SIG-M5 treated with dmso at 0.1 percent for 504 hours (cell line): ENCODE measurements around the gene LYSMD1.

Experiments used
- DNase-seq: peaks from one replicate; lab custom pipeline; 2025; ENCODE audit not compliant: unreplicated experiment; lab: John Stamatoyannopoulos, UW

Gene LYSMD1

DNA sequence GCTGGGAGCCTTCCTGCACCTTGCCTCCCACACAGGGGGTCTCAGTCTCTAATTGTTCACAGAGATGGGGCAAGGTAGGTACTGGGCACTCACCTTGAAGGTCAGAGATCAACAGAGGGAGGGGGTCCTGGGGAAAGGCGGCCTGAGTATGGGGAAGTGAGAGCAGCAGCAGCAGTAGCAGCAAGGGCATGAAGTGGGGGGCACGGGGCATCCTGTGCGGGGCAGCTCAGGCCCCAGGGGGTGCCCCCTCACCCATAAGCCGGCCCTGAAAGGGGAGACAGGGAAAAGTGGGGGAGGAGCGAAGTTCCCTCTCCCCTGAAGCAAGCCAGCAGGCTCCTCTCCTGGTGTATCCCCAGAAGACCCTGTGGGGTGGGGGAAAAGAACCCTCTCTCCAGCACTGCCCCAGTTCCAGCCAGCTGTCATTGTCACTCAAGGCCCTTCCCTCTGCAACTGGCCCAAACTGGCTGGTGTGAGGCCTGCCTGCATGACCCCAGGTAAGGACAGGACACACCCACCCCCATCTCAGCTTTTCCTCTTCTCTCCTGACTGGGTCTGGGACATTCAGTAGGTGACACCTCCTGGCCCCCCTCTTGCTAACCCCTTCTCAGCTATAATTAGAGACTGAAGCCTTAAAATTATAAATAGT is 23.2 kb downstream of the LYSMD1 start:
- DNase-seq = no peak

DNA sequence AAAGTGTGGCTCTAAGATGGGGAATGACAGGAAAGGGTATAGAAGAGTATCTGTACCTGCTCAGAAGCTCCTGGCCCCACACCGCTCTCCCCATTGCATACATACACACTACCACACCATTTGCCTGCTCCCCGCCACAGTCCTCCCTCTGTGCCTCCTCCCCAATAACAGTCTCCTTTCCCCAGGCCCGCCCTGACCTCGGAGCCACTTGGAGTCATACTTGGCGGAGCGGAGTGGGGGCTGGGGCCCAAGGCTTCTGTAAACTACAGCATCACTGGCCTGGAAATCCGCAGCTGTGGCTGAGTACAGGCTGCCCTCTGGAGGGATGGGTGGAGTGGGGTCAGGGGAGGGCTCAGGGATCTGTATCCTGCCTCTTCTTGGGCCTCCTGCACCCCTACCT is 27.9 kb downstream of the LYSMD1 start:
- DNase-seq = no peak

DNA sequence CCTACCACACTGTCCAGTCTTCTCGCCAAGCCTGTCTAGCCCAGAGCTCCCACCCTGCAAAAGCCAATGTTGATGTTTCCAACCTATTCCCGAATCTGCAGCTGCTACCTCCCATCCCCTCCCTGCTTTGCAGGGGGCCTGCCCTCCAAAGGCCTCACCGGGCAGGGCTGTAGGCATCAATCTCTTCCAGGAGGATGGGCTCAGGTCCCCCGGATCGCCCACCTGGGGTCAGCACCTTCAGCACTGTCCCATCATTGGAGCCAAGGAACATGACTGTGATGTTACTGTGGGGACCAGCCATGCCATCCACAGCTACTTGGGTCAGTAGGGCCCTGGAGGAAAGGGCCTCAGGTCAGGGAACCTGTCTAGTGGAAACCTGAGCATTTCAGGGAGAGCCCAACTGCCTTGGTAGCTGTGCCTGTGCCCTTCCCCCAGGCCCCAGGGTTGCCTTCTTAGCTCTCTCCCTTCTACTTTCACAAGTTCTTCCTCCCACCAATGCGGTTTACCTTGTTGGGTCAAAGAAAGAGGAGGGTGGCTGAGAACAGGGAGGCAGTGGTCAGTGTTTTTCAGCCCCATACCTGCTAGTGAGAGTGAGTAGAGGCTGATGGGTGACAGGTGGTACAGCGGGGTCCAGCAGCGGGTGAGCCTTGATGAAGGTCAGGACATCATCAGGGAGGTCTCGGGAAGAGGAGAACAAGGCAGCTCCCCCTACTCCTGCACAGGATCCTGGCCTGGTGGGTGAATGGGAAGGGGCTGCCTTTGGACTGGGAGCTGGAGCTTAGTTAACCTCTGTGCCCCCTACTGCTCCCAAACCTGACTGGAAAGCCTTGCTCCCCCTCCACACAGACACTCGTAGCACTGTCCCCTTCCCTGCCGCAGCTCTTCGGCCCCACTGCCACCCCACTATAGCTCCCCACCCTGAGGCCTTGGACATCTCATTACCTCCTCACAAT is 30.0 kb downstream of the LYSMD1 start:
- DNase-seq = no peak

DNA sequence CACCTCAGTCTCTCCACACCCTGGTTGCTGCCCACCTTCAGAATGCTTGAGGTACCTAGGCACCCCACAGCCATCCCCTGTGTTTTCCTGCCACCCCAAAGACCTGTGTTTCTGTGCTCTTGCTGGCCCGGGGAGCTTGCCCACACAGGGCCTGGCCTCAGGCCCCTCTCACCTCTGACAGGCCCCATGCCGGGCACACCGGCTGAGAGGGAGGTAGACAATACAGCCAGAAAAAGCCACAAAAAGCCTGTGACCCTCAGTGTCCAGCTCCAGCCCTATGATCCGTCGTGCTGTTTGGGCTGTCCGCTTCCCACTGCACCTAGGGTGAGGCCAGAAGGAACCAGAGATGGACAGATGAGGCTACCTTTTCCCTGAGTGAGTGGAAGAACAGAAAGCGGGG is 30.7 kb downstream of the LYSMD1 start:
- DNase-seq = no peak

DNA sequence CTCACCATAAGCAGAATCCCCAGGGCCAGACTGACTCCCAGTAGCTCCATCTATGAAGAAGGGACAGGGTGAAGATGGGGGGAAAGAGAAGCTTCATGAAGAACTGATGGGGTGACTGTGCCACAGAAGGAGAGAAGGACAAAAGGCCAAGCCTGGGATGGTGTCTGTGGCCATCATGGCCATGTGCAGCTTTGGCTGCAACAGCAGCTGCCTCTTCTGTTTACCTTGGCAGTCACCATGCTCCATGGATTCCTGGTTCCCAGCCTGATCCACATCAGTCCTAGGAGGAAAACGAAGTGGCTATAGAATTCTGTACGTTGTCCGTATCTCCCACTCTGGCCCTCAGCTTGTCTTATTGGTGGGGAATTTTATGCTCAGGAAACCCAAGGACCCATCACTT is 31.3 kb downstream of the LYSMD1 start:
- DNase-seq = no peak

DNA sequence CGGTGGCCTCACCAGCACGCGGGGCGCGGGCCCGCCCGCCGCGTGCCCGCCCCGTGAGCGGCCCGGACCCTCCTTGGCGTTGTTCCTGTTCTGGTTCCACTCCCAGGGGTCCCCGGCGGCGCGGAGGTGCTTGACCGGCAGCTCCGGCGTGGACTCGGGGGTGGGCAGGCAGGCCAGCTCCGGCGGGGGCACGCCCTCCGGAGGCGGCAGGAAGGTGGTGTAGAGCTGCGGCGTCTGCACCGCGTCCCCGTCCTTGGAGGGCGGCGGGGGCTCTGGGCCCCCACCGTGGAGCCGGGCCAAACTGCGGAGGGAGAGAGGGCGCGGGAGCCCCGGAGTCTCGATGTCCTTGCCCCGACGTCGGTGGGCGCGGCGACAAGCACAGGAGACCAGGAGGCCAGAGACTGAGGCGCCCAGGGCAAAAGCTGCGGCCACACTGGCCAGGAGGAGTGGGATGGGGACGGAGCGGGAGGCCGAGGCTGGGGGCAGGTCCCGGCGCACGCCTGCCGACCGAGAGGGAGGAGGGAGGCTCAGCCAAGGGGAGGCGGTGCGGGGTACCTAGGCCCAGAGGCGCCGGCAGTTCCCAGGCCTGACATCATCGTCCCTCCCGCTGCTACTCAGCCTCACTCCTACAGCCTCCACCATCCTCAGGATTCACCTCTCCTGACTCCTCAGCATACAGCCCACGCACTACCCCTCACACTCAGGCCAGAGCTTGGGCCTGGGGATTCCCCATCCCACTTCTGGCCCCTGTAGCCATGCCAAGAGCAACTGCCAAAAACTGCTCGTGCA is 32.5 kb downstream of the LYSMD1 start:
- no peak for DNase-seq

DNA sequence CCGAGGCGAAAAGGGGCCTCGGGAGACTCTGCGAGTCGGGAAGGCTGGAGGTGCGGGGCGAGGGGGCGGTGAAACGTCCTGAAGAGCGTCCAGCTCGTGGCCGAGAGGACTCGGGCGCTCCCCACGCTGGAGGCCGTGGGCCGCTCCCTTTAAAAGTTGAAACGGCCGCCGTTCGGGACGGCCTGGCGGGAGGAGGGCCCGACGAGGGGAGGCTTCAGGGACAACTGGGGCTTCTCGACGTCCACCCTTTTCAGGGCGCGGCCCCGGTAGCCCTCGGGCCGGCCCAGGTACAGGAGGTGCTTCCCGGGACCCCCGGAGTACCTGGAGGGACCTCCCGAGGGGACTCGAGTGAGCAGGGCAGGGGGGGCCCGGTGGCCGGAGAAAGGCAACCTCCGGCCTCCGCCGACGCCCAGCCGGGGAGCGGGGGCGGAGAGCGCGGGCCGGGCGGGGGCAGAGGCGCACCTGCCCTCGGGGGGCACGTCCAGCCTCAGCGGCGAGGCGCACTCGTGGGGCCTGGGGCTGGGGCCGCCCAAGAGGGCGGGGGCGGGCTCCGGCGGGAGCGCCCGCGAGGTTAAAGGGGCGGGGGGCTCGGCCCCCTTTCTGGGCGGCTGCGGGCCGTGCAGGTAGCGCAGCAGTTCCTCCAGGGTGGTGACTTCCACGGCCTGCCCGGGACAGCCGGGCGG is 33.2 kb downstream of the LYSMD1 start:
- DNase-seq = no peak

DNA sequence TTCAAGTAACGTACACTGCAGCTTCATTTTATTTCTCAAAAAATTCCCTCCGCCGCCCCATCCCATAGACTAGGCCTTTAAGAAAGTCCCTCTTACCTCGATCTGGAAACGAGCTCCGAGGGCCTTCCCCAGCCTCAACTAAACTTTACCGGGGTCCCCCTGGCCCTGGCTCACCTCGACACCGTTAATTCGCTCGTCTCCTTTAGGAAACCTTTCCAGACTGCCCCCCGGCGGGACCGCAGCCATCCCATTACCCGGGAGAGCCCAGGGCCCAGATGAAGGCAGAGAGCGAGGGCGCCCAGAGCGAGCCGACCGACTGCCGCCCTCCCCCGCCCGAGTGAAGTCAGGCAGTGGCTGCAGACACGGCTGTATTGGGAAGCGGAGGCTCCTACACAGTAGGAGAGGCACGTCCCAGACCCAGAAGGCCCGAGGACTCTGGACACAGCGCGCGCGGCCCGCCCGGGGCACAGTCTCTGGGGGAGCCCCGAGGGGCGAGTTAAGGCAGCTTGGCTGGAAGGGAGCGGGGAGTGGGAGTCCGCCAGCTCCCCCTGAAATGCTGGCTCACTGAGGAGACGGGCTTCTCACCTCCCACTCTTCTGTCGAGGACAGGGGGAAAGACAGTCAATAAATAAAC is 33.9 kb downstream of the LYSMD1 start:
- no peak for DNase-seq

DNA sequence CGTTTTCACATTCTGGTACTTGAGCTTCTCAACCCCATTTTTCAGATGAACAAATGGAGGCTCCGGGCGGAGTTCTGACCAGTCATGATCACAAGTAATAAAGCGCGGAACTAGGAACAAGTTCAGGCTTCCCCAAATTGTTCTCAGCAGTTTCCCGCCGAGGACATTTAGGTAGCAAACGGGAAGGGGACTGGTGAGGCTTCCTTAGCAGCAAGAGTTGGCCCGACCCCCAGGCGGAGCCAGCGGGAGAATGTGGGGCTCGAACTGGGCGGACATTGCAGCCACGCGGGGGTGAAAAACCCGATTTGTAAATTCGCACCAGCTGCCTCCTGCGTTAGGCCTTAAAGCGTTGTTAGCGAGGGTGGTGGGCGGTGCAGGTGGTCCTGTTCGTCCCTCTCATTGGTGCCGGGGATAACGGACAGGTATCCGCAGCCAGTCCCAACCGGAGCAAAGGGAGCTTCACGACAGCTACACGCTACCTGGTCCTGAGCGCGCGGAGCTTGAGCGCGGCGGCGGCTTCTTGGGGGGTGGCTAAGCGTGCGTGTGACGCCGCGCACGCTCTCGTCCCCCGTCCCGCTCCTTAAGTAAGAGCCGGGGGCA is 34.6 kb downstream of the LYSMD1 start:
- no peak for DNase-seq

DNA sequence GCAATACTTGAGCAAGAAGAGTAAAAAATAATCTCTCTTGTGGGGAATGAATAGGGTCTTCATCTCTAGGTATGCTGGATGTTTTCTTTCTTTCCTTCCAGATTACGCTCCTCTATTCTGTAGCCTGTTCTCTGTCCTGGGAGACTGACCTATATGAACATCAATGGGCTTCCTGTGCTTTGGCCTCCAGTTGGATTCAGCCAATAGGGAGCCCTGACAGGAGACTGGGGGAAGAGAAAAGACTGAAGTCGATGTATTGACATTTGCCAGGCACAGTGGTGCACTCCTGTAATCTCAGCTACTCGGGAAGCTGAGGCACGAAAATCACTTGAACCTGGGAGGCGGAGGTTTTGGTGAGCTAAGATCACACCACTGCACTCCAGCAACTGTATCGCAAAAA is 36.9 kb downstream of the LYSMD1 start:
- no peak for DNase-seq

DNA sequence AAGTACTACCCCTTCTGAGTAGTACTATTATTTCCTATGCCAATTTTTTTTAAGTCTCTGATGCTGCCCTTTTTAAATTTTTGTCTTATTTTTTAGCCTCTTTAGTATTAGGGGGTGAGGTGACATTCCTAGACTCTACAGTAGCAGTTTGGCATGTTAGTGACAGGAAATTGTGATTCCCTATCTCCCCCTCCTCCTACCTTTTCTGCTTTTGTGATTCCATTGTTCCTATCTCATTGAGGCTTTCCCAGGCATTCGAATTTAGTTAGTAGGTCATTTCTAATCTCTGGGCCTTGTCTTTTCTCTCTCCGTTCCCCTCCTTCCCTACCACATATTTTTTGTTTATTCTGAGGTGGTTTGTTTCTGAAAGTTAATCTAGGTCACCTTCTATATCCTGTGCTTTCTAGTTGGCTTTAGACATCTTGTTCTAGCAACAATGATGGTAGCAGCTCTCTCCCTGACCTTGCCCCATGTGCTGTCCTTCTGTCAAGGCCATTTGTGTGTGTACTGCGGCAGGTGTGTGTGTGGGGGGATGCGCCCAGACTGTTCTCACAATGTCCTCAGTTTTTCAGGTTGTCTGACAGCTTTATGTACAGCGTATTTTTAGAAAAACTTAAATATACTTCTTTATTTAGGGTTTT is 40.8 kb downstream of the LYSMD1 start:
- no peak for DNase-seq

DNA sequence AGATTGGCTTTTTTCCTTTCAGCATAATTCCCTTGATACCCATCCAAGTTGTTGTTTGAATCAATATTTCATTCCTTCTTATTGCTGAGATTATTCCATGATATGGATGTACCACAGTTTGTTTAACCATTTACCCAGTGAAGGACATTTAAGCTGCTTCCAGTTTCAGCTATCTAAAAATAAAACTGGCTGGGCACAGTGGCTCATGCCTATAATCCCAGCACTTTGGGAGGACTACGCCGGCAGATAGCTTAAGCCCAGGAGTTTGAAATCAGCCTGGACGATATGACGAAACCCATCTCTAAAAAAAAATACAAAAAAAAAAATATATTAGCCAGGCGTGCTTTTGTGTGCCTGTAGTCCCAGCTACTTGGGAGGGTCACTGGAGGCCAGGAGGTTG is 51.8 kb downstream of the LYSMD1 start:
- no peak for DNase-seq
